ENCODE results near the gene ETNK2. TPM values are rescaled to one million over a fixed set of nuclear protein-coding genes. Genes with fewer than 3 reads are reported as not detected.

Gene ETNK2, protein sequence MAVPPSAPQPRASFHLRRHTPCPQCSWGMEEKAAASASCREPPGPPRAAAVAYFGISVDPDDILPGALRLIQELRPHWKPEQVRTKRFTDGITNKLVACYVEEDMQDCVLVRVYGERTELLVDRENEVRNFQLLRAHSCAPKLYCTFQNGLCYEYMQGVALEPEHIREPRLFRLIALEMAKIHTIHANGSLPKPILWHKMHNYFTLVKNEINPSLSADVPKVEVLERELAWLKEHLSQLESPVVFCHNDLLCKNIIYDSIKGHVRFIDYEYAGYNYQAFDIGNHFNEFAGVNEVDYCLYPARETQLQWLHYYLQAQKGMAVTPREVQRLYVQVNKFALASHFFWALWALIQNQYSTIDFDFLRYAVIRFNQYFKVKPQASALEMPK
- polyA plus RNA-seq (2011; rRNA removed) (5.1 and 5.2 TPM in 2 replicates), polyA plus RNA-seq (2017; fragmentation: RNase III; extraction: RNeasy Plus Mini Kit Qiagen cat#74134 plus additional on column Dnase treatment) (2.3 to 3.5 TPM (median 3.4 TPM) in 3 replicates), polyA minus RNA-seq (2011; rRNA and poly(A)+ RNA removed) (5.1 and 6.7 TPM in 2 replicates)
- 2.7 and 4.5 TPM in 2 replicates for polyA plus RNA-seq (2012; cell fraction: cytosol; rRNA removed)
- polyA plus RNA-seq (2012; cell fraction: nucleus; rRNA removed): 2.1 and 3.5 TPM in 2 replicates

DNA sequence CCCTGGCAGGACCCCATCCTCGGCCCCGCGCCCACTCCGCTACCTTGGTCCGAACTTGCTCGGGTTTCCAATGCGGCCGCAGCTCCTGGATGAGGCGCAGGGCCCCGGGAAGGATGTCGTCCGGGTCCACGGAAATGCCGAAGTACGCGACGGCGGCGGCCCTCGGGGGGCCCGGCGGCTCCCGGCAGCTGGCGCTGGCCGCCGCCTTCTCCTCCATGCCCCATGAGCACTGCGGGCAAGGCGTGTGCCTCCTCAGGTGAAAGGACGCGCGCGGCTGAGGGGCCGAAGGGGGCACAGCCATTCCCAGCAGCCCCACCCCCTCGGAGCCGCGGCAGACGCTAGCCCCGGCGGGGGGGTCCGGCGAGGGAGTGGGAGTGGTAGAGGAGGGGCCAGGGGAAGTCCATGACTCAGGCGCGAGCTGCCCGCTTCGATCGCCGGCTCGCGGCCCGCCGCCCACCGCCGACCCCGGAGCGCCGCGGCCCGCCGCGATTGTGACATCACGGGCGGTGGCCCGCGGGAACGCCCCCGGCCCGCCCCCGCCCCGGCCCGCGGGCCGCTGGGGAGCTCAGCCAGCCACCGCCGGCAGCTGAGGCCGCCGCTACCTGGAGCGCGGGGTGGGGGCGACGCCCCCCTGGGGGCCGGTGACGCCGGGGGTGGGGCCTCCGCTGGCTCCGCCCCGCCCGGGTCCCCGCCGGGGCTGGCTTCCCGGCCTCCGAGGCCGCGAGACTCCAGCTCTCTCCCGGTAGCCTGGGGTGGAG lies at the start of gene ETNK2:
Gene ETNK2 (minus strand): TSS at position 493 of the 758 bp plus-strand sequence. CDS start 192 bp downstream, at position 301.
- DNase-seq (ENCODE audit: low read depth in 1 of 2, low spot score in 1 of 2): peak; percentile 33 to 83
- Histone ChIP-seq H3K27ac (peak within 1 kb of the TSS; percentile 78 to 85), H3K4me2 (peak within 1 kb of the TSS; percentile 100), H3K9me3 (no peaks in the 10 kb centered on the region), H3K4me1 (peaks cover 16% of the 10 kb centered on the region), H3K4me3 (peak within 1 kb of the TSS; percentile 96)
- ChIA-PET POLR2A (interaction anchor here (0.6 to 1.4 kb wide), 4 partner anchors 21 to 285 kb away, joined by 3 to 4 read pairs (median 4); no protein-coding TSS in a partner anchor), CTCF (interaction anchor here (1.2 to 6.2 kb wide), 6 partner anchors 9 to 247 kb away, joined by 3 to 62 read pairs (median 12); no protein-coding TSS in a partner anchor)
- peak; percentile 55 to 69 for ATAC-seq
- WGBS (ENCODE audit: missing lambda C conversion rate): 5% methylated on average over 16 of the region's 94 CpGs
- TF ChIP-seq ZC3H11A (IDR thresholded peaks at IDR 0.05): no peak
- peak; percentile 57 for TF ChIP-seq CHD2 (IDR thresholded peaks at IDR 0.05; ENCODE audit: low read length, partially characterized antibody)
- TF ChIP-seq FOSL2 (IDR thresholded peaks at IDR 0.05): no peak
- TF ChIP-seq FOSL2 (CRISPR knock-in tag; IDR thresholded peaks at IDR 0.05): no peak
- TF ChIP-seq CBX8 (IDR thresholded peaks at IDR 0.05): no peak
- no peak; the same call in none of the 2 replicates for TF ChIP-seq POLR2A (IDR thresholded peaks at IDR 0.05; ENCODE audit: low read length)
- no peak for TF ChIP-seq RAD21 (conservative IDR thresholded peaks at IDR 0.05 in 1 of 2, IDR thresholded peaks at IDR 0.05 in 1 of 2)
- TF ChIP-seq ZNF302 (CRISPR knock-in tag; IDR thresholded peaks at IDR 0.05): no peak
- TF ChIP-seq, protein P1, sequence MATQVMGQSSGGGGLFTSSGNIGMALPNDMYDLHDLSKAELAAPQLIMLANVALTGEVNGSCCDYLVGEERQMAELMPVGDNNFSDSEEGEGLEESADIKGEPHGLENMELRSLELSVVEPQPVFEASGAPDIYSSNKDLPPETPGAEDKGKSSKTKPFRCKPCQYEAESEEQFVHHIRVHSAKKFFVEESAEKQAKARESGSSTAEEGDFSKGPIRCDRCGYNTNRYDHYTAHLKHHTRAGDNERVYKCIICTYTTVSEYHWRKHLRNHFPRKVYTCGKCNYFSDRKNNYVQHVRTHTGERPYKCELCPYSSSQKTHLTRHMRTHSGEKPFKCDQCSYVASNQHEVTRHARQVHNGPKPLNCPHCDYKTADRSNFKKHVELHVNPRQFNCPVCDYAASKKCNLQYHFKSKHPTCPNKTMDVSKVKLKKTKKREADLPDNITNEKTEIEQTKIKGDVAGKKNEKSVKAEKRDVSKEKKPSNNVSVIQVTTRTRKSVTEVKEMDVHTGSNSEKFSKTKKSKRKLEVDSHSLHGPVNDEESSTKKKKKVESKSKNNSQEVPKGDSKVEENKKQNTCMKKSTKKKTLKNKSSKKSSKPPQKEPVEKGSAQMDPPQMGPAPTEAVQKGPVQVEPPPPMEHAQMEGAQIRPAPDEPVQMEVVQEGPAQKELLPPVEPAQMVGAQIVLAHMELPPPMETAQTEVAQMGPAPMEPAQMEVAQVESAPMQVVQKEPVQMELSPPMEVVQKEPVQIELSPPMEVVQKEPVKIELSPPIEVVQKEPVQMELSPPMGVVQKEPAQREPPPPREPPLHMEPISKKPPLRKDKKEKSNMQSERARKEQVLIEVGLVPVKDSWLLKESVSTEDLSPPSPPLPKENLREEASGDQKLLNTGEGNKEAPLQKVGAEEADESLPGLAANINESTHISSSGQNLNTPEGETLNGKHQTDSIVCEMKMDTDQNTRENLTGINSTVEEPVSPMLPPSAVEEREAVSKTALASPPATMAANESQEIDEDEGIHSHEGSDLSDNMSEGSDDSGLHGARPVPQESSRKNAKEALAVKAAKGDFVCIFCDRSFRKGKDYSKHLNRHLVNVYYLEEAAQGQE (IDR thresholded peaks at IDR 0.05): peak; percentile 71
- TF ChIP-seq PHF8 (IDR thresholded peaks at IDR 0.05; ENCODE audit: borderline replicate concordance, low read depth): peak; percentile 25; the same call in 1 of the 2 replicates
- TF ChIP-seq FOXS1 (CRISPR knock-in tag; IDR thresholded peaks at IDR 0.05): no peak
- no peak for FAIRE-seq

DNA sequence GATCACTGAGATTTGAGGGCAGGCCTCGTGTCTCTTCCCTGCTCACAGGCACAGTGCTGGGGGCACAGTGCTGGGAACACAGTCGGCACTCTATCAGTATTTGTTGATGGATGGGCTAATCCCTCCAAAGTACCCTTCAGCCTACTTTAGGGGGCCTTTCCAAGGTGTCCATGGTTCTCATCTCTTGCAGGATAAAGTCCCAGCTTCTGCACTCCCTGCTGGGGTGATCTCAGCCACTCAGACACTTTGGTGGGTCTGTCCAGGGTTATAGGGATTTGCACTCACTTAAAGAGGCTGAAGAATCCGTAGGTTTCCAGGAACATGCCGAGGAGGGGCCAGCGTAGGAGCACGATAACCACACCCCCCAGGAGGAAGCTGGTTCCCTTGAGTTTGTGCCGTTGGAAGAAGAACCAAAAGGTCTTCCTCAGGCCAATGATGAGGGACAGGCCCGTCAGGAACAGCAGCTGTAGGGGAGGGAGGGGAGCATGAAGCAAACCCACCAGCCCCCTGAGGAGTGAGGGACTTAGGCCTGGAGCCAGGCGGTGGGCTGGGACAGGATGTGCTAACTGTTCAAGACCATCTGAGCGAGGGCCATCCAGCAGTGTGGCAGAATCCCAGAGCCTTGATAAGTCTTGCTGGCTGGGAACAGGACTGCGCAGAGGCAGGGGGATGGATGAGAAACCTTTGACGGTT lies 49.6 kb upstream of the ETNK2 start:
- ChIA-PET POLR2A (no interaction called here), CTCF (interaction anchor here (1.5 to 7.4 kb wide), 3 partner anchors 13 to 57 kb away, joined by 6 to 314 read pairs (median 6); partner anchors contain the start of genes GOLT1A and REN)
- TF ChIP-seq MAX (IDR thresholded peaks at IDR 0.05) (no peak), JUN (IDR thresholded peaks at IDR 0.05) (no peak), ZFP36 (IDR thresholded peaks at IDR 0.05; ENCODE audit: borderline replicate concordance, partially characterized antibody) (no peak)
- H3K4me2 ChIP-seq: no peak overlapping the region
- no peaks in the 10 kb centered on the region for H3K9me3 ChIP-seq
- no peak overlapping the region for H3K4me3 ChIP-seq
- FAIRE-seq: no peak
- 79% methylated on average over 12 of the region's 12 CpGs for WGBS (ENCODE audit: missing lambda C conversion rate)
- no peak for DNase-seq (ENCODE audit: low read depth in 1 of 2, low spot score in 1 of 2)
- no peaks in the 10 kb centered on the region; the same call in 2 of the 3 replicates for H3K4me1 ChIP-seq
- no peak for ATAC-seq
- no peak overlapping the region for H3K27ac ChIP-seq

- Histone ChIP-seq H3K4me3 (no peak overlapping the region), H3K4me2 (no peak overlapping the region), H3K4me1 (peaks cover 5% of the 10 kb centered on the region; the same call in 2 of the 3 replicates), H3K9me3 (no peaks in the 10 kb centered on the region), H3K27ac (no peak overlapping the region)
- ChIA-PET CTCF (interaction anchor here (0.6 to 4.5 kb wide), 8 partner anchors 8 to 872 kb away, joined by 3 to 53 read pairs (median 14); partner anchors contain the start of genes GOLT1A and REN), POLR2A (no interaction called here)
- WGBS (ENCODE audit: missing lambda C conversion rate): 81% methylated on average over 9 of the region's 9 CpGs
- FAIRE-seq: no peak
- no peak for ATAC-seq
- DNase-seq (ENCODE audit: low read depth in 1 of 2, low spot score in 1 of 2): no peak
- TF ChIP-seq HEYL (CRISPR knock-in tag; IDR thresholded peaks at IDR 0.05) (no peak), RARB (CRISPR knock-in tag; IDR thresholded peaks at IDR 0.05) (no peak), ZC3H11A (IDR thresholded peaks at IDR 0.05) (no peak), TFCP2L1 (CRISPR knock-in tag; IDR thresholded peaks at IDR 0.05) (no peak), ELK1 (IDR thresholded peaks at IDR 0.05; ENCODE audit: low read depth, low read length) (no peak), RCOR1 (IDR thresholded peaks at IDR 0.05; ENCODE audit: low read depth, low read length) (no peak), CBX8 (IDR thresholded peaks at IDR 0.05) (no peak), CTCF (IDR thresholded peaks at IDR 0.05) (no peak), HDAC2 (IDR thresholded peaks at IDR 0.05) (no peak), MAZ (IDR thresholded peaks at IDR 0.05; ENCODE audit: borderline replicate concordance, low read depth, low read length) (no peak), JUN (IDR thresholded peaks at IDR 0.05) (no peak)
Measured at GRCh38 chr1:204199579-204199978, 47.7 kb upstream of the ETNK2 start.

Measured in A549 (cell line).